Measurements from ENCODE around the gene MANSC4. TPM values are rescaled to one million over a fixed set of nuclear protein-coding genes. Genes with fewer than 3 reads are reported as not detected.

Gene MANSC4
- total and polyA plus RNA-seq, 2 donors (not counting 1 experiment from before 2014, with no cell fraction given), result 0.25 TPM; not detected in 1

- DNase-seq (no peak), ATAC-seq (ENCODE audit: low read depth) (no peak)
- H3K4me2 ChIP-seq (replicated peaks; ENCODE audit: low read depth, low read length, poor library complexity, severe bottlenecking), result no peak overlapping the region
- no peak overlapping the region for H2AFZ ChIP-seq (ENCODE audit: insufficient read depth, low read depth, low read length, poor library complexity, severe bottlenecking)
- Mint-ChIP-seq H3K9me3 (ENCODE audit: insufficient read depth) (no peaks in the 10 kb centered on the region), H3K4me1 (no peaks in the 10 kb centered on the region), H3K27ac (no peak overlapping the region), H3K4me3 (no peak overlapping the region), H3K27me3 (no peaks in the 10 kb centered on the region)
- H3K36me3 ChIP-seq (replicated peaks in 1 of 2; ENCODE audit: control extremely low read depth in 1 of 2, control insufficient read depth in 1 of 2, extremely low read depth in 1 of 2, insufficient read depth in 2 of 2, low read length in 1 of 2), result peaks cover 0 to 31% of the 10 kb centered on the region in 2 experiments
- H3K79me2 ChIP-seq (ENCODE audit: control insufficient read depth, insufficient read depth, low read length), result no peaks in the 10 kb centered on the region
- H3K27me3 ChIP-seq (replicated peaks in 1 of 4; ENCODE audit: control extremely low read depth in 1 of 4, control insufficient read depth in 3 of 4, insufficient read depth in 4 of 4, low read length in 3 of 4), result no peaks in the 10 kb centered on the region
- no peak overlapping the region for H3K9ac ChIP-seq (ENCODE audit: low read length)
- H3K4me1 ChIP-seq (ENCODE audit: control insufficient read depth in 2 of 2, insufficient read depth in 2 of 2, low read length in 2 of 2), result no peaks in the 10 kb centered on the region
- 94% methylated on average over 2 of the region's 6 CpGs for WGBS (ENCODE audit: insufficient coverage)
- H3K9me3 ChIP-seq (ENCODE audit: control extremely low read depth in 1 of 3, control insufficient read depth in 2 of 3, insufficient read depth in 1 of 3, low read length in 2 of 3), result no peaks in the 10 kb centered on the region
- no peak overlapping the region for H3K4me3 ChIP-seq (ENCODE audit: control extremely low read depth in 1 of 5, extremely low read depth in 1 of 5, insufficient read depth in 1 of 5, low read depth in 2 of 5, low read length in 4 of 5)
- ChIA-PET POLR2A (no interaction called here), CTCF (interaction anchor here (1.1 kb wide), 1 partner anchor 61 kb away, joined by 3 read pairs; no protein-coding TSS in a partner anchor)
- TF ChIP-seq CTCF (IDR thresholded peaks at IDR 0.05) (no peak), EZH2 (IDR thresholded peaks at IDR 0.05; ENCODE audit: borderline replicate concordance, insufficient read depth, low read depth, low read length, poor library complexity, severe bottlenecking) (no peak)
- no peak overlapping the region for H3K27ac ChIP-seq (ENCODE audit: low read length in 2 of 2)
- intact Hi-C loops (cut with micrococcal nuclease), result no loop called here
- peaks cover 6% of the 10 kb centered on the region for H4K20me1 ChIP-seq (ENCODE audit: control insufficient read depth, insufficient read depth, low read length, poor library complexity, severe bottlenecking)
These were observed 15.0 kb upstream of the MANSC4 start for GRCh38 chr12:27794818-27795584.

GRCh38 chr12:27790179-27790578 lies 10.1 kb upstream of the MANSC4 start:
- Histone ChIP-seq H3K27ac (ENCODE audit: low read length in 2 of 2) (no peak overlapping the region), H3K4me3 (ENCODE audit: control extremely low read depth in 1 of 5, extremely low read depth in 1 of 5, insufficient read depth in 1 of 5, low read depth in 2 of 5, low read length in 4 of 5) (no peak overlapping the region), H3K4me2 (replicated peaks; ENCODE audit: low read depth, low read length, poor library complexity, severe bottlenecking) (no peak overlapping the region), H3K4me1 (ENCODE audit: control insufficient read depth in 2 of 2, insufficient read depth in 2 of 2, low read length in 2 of 2) (no peaks in the 10 kb centered on the region), H3K9me3 (ENCODE audit: control extremely low read depth in 1 of 3, control insufficient read depth in 2 of 3, insufficient read depth in 1 of 3, low read length in 2 of 3) (no peaks in the 10 kb centered on the region), H2AFZ (ENCODE audit: insufficient read depth, low read depth, low read length, poor library complexity, severe bottlenecking) (no peak overlapping the region), H4K20me1 (ENCODE audit: control insufficient read depth, insufficient read depth, low read length, poor library complexity, severe bottlenecking) (peaks cover 6% of the 10 kb centered on the region), H3K9ac (ENCODE audit: low read length) (no peak overlapping the region), H3K27me3 (replicated peaks in 1 of 4; ENCODE audit: control extremely low read depth in 1 of 4, control insufficient read depth in 3 of 4, insufficient read depth in 4 of 4, low read length in 3 of 4) (no peaks in the 10 kb centered on the region), H3K79me2 (ENCODE audit: control insufficient read depth, insufficient read depth, low read length) (peaks cover 12% of the 10 kb centered on the region), H3K36me3 (replicated peaks in 1 of 2; ENCODE audit: control extremely low read depth in 1 of 2, control insufficient read depth in 1 of 2, extremely low read depth in 1 of 2, insufficient read depth in 2 of 2, low read length in 1 of 2) (peaks cover 0 to 27% of the 10 kb centered on the region in 2 experiments)
- no peak overlapping the region for H3K4me3 Mint-ChIP-seq
- H3K4me1 Mint-ChIP-seq, result peaks cover 8% of the 10 kb centered on the region
- ChIA-PET POLR2A (no interaction called here), CTCF (no interaction called here)
- H3K9me3 Mint-ChIP-seq (ENCODE audit: insufficient read depth), result no peaks in the 10 kb centered on the region
- no peak for TF ChIP-seq CTCF (IDR thresholded peaks at IDR 0.05)
- ATAC-seq (ENCODE audit: low read depth) (no peak), DNase-seq (no peak)
- no peaks in the 10 kb centered on the region for H3K27me3 Mint-ChIP-seq
- H3K27ac Mint-ChIP-seq, result no peak overlapping the region
- intact Hi-C loops (cut with micrococcal nuclease), result no loop called here
- WGBS (ENCODE audit: insufficient coverage), result 100% methylated on average over 1 of the region's 2 CpGs
